WERI-Rb-1 (cell line): ENCODE results near the gene KREMEN1.
A peak's percentile ranks its signal among the peaks of the same experiment; 100 is the strongest.

Source experiments
- DNase-seq: peaks from one replicate; pipeline ENCODE4 v3.0.0-alpha.2; 2020
- H3K27ac ChIP-seq: fragments of 250-450 bp; sonication (Bioruptor Pico); 2 replicates; pipeline ENCODE4 v1.5.1; 2020; ENCODE audit warnings: mild to moderate bottlenecking, moderate library complexity
- H3K27me3 ChIP-seq: fragments of 250-450 bp; sonication (Bioruptor Pico); 2 replicates; pipeline ENCODE4 v1.5.1; 2021; ENCODE audit warnings: mild to moderate bottlenecking, low read depth, moderate library complexity; ENCODE audit not compliant: insufficient read depth, severe bottlenecking
- H3K36me3 ChIP-seq: fragments of 250-450 bp; sonication (Bioruptor Pico); 2 replicates; pipeline ENCODE4 v1.5.1; 2020; ENCODE audit warnings: mild to moderate bottlenecking, moderate library complexity
- H3K4me3 ChIP-seq: 2 replicates; pipeline ENCODE4 v1.5.1; 2011; ENCODE audit warnings: low read depth, mild to moderate bottlenecking, control low read depth, low read length
- H3K9me3 ChIP-seq: fragments of 250-450 bp; sonication (Bioruptor Pico); 2 replicates; pipeline ENCODE4 v1.5.1; 2021; ENCODE audit warnings: mild to moderate bottlenecking, moderate library complexity; ENCODE audit not compliant: severe bottlenecking
- TF ChIP-seq, protein P1 (sequence below): IDR thresholded peaks from 2 replicates; pipeline ENCODE4 v1.5.1; 2011; ENCODE audit warnings: low read depth, mild to moderate bottlenecking, control low read depth, inconsistent platforms, low read length

KREMEN1 gene

DNA sequence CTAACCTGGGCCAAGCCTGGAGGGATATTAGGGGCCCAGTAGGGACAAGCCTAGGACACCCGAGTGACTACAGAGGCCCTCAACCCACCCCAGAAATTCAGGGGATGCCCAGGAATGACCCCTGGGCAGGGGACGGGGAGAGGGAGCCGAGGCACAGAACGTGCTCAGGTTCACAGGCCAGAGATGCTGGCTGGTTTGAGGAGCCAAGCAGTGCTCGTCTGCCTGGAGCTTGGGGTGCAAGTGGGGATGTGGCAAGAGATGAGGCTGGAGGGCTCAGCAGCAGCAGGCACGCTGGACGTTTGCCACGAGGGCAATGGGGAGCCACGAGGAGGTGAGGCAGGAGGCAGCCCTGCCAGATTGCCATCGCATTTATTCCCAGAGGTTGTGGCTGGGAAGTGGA, 98.9 kb downstream of the KREMEN1 start:
- no peak overlapping the region for H3K27ac ChIP-seq
- no peak for DNase-seq
- no peaks in the 10 kb centered on the region for H3K9me3 ChIP-seq
- TF ChIP-seq, protein P1, sequence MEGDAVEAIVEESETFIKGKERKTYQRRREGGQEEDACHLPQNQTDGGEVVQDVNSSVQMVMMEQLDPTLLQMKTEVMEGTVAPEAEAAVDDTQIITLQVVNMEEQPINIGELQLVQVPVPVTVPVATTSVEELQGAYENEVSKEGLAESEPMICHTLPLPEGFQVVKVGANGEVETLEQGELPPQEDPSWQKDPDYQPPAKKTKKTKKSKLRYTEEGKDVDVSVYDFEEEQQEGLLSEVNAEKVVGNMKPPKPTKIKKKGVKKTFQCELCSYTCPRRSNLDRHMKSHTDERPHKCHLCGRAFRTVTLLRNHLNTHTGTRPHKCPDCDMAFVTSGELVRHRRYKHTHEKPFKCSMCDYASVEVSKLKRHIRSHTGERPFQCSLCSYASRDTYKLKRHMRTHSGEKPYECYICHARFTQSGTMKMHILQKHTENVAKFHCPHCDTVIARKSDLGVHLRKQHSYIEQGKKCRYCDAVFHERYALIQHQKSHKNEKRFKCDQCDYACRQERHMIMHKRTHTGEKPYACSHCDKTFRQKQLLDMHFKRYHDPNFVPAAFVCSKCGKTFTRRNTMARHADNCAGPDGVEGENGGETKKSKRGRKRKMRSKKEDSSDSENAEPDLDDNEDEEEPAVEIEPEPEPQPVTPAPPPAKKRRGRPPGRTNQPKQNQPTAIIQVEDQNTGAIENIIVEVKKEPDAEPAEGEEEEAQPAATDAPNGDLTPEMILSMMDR = no peak
- no peak overlapping the region for H3K4me3 ChIP-seq
- H3K27me3 ChIP-seq = no peaks in the 10 kb centered on the region
- no peaks in the 10 kb centered on the region for H3K36me3 ChIP-seq

DNA sequence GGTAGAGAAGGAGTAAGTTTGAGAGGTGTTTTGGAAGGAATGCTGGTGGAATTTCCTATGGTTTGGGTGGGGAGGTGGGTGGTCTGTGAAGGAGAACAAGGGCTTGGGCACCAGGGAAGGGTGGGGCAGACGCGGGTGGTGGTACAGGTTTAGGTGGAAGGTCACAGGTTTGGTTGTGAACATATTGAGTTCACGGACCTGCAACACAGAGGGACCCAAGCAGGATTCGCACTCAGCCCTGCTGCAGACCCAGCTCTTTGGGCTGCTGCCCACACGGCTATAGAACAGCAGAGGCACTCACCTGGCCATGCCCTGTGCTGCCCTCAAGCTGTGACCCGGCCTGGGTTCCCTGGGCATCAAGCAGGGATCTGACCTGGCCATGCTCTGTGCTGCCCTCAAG, 99.4 kb downstream of the KREMEN1 start:
- Histone ChIP-seq H3K27me3 (no peaks in the 10 kb centered on the region), H3K4me3 (no peak overlapping the region), H3K36me3 (no peaks in the 10 kb centered on the region), H3K9me3 (no peaks in the 10 kb centered on the region), H3K27ac (no peak overlapping the region)
- TF ChIP-seq, protein P1 = 0 out of 2 replicates have a peak, but pooled peaks have one; percentile 7
- DNase-seq = no peak

DNA sequence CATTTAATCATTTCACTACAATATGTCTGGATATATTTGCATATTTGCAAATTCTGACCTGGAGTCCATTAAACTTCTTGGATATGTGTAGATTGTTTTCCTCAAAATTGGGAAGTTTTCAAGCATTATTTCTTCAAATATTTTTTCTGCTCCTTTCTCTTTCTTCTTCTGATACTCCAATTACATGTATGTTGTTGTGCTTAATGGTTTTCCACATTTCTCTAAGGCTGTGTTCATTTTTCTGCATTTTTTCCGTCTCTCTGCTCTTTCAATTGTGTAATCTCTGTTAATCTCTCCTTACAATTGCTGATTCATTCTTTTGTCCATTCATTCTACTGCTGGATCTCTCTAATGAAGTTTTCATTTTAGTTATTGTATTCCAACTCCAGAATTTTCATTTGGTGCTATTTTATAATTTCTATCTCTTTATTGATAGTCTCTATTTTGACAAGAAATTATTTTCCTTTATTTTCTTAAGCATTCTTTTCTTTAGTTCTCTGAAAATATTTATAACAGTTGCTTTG, 102.5 kb downstream of the KREMEN1 start:
- Histone ChIP-seq H3K4me3 (no peak overlapping the region), H3K36me3 (no peaks in the 10 kb centered on the region), H3K27me3 (no peaks in the 10 kb centered on the region), H3K9me3 (no peaks in the 10 kb centered on the region), H3K27ac (no peak overlapping the region)
- TF ChIP-seq, protein P1 = no peak
- DNase-seq = no peak

DNA sequence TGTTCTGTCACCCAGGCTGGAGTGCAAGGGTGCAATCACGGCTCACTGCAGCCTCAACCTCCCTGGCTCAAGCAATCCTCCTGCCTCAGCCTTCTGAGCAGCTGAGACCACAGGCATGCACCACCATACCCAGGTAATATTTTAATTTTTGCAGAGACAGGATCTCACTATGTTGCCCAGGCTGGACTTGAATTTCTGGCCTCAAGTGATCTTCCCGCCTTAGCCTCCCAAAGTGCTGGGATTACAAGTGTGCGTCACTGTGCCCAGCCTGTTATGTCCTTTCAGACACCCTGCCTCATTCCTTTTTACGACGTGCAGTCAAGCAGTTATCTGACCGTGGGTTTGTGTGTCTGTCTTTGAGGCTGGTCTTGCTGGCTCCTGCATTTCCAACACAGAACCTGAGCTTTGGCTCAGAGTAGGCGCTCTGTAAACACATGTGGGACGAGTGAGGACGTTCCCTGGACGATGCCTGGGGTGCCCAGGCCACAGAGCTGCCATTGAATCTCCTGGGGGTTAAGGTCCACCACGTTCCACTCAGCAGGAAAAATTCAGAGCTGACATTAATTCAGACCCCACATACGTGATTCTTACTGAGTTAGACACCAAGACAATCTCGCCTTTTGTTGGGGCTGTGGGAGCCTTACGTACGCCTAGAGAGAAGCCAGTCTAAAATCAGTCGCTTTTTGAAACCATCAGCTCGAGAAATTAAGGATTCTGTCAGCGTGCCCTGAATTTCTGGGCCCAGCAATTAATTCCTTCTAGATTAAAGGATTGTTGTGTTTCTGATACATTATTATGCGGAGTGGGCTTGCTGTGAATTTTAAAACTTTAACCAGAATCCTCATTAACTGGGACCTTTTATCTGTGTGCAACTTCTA, 111.4 kb downstream of the KREMEN1 start:
- TF ChIP-seq, protein P1 = no peak

DNA sequence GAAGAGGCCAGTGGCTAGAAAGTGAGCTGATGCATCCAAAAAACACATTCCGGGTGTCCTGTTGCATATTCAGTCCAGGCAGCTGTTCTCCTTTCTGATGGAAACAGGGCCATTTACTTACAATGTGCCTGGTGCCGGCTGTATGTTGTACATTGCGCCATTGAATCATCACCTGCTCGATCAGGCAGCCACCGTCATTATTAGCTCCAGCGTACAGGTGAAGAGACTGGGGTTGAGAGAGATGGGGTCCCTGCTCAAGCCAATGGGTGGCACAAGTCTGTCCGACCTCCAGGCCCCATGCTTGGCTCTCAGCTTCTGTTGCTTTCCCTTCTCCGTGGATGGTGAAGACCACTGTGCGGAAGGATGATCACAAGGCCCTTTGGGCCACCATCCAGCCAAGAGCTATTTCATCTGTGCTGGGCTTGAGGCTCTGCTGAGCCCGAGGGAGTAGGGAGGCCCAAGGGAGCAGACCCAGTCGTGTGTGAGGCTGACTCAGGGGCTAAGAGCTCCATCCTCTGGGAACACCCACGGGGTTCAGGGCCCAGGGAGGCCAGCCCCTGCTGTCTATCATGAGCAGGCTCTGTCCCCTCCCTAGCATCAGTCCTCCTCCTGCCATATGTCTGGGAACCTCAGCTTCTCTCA, 112.1 kb downstream of the KREMEN1 start:
- DNase-seq = no peak
- H3K27me3 ChIP-seq = no peaks in the 10 kb centered on the region
- no peaks in the 10 kb centered on the region for H3K36me3 ChIP-seq
- H3K27ac ChIP-seq = no peak overlapping the region
- no peak overlapping the region for H3K4me3 ChIP-seq
- TF ChIP-seq, protein P1 = no peak
- H3K9me3 ChIP-seq = no peaks in the 10 kb centered on the region

More for the DNA sequence above, 111.4 kb downstream of the KREMEN1 start:
- Histone ChIP-seq H3K27ac (no peak overlapping the region), H3K27me3 (no peaks in the 10 kb centered on the region), H3K4me3 (no peak overlapping the region), H3K36me3 (no peaks in the 10 kb centered on the region), H3K9me3 (no peaks in the 10 kb centered on the region)
- DNase-seq = no peak
